Measurements from ENCODE around the gene MAPKAP1. TPM values are rescaled to one million over a fixed set of nuclear protein-coding genes. Genes with fewer than 3 reads are reported as not detected.

MAPKAP1 gene
- total and polyA plus RNA-seq, 9 of the 15 experiments (the other 6 are each of a cell fraction or from before 2014, with no cell fraction given), result 2.6 to 82.1 (median 61.1) TPM

DNA sequence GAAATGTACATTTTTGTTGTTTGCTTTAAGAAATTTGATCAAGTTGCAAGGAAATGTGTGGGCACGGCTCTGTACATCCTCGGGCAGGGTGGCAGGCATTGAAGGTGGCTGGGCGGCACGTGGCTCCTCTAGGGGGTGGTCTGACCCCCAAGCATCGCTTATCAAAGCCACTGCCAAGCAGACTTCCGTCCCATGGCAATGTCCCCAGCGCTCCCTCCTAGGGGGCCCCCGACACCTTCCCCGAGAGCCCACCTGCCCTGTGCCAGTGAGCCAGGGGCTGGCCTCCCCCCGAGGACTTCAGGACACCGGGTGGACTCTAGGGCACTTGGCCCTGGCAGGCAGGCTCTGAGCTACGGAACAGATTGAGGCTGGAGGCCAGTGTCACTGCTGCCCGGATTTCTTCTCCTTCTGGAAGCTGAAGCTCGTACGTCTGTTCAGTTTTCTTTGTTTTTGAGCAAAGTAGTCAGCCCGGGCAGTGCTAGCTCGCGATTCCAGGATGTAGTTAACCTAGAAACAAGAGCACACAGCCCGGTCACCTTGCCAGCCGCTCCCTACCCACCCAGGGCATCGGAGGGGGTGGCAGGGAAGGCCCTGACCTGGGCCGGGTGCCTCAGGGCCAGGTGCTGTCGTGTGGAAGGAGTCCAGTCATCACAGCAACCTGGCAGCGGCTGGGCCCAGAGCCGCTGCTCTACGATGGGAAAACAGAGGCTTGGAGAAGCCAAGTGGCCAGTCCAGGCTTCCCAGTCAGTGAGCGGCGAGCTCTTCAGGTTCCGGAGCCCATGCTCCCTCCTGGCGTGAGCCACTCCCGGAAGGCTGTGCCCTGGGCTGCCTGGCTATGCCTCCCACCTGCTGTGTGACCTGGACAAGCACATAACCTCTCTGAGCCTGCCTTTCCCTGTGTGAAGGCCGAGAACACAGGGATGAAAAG, 268.2 kb downstream of the MAPKAP1 start:
- WGBS (ENCODE audit: insufficient coverage, low coverage, missing lambda C conversion rate), result 90% methylated on average over 21 of the region's 32 CpGs
- no peak overlapping the region for H3K27ac ChIP-seq (ENCODE audit: extremely low read depth, low read depth, low read length)
- 0 out of 2 replicates have a peak, but pooled peaks have one; percentile 20 for TF ChIP-seq POLR2G (IDR thresholded peaks at IDR 0.05; ENCODE audit: low read depth, low read length)
- TF ChIP-seq DPF2 (IDR thresholded peaks at IDR 0.05), result no peak
- no peak for TF ChIP-seq SIX5 (IDR thresholded peaks at IDR 0.05; ENCODE audit: borderline replicate concordance in 1 of 2, insufficient read depth in 1 of 2, low read depth in 1 of 2, low read length in 2 of 2)
- H4K20me1 ChIP-seq (replicated peaks; ENCODE audit: control insufficient read depth, insufficient read depth, low read length), result no peaks in the 10 kb centered on the region; the same call in 1 of the 2 replicates
- H3K4me1 ChIP-seq (replicated peaks in 1 of 2; ENCODE audit: control insufficient read depth in 2 of 2, insufficient read depth in 2 of 2, low read length in 2 of 2), result peaks cover 3 to 34% of the 10 kb centered on the region in 2 experiments; a peak in 3 of 5 replicates
- BruUV-seq (replicated peaks), result TSS peak; percentile 57
- no peak overlapping the region for H2AFZ ChIP-seq (ENCODE audit: low read depth, low read length)
- no peak overlapping the region for H3K4me2 ChIP-seq (ENCODE audit: insufficient read depth, low read length)
- POLR2A ChIA-PET, result interaction anchor here (0.7 to 3.4 kb wide), 3 partner anchors 9 to 656 kb away, joined by 3 to 9 read pairs (median 3); no protein-coding TSS in a partner anchor
- no peaks in the 10 kb centered on the region for H3K9me1 ChIP-seq (ENCODE audit: control insufficient read depth, insufficient read depth, low read length)
- H3K79me2 ChIP-seq (ENCODE audit: control insufficient read depth, insufficient read depth, low read length), result no peaks in the 10 kb centered on the region
- intact Hi-C loops (cut with micrococcal nuclease), result no loop called here
- no peaks in the 10 kb centered on the region for H3K27me3 ChIP-seq (ENCODE audit: control insufficient read depth in 2 of 2, insufficient read depth in 2 of 2, low read length in 2 of 2)
- peaks cover 5% of the 10 kb centered on the region; the same call in 1 of the 3 replicates for H3K36me3 ChIP-seq (ENCODE audit: control insufficient read depth, insufficient read depth, low read length)
- peak overlapping the region in 1 of 2 experiments; percentile 50; a peak in 1 of 4 replicates for H3K9ac ChIP-seq (ENCODE audit: insufficient read depth in 1 of 2, low read depth in 2 of 2, low read length in 2 of 2)
- DNase-seq (ENCODE audit: extremely low read depth in 1 of 4, low spot score in 3 of 4), result no peak
- no peak for ATAC-seq
- FAIRE-seq, result no peak
- H3K4me3 ChIP-seq, result no peak overlapping the region
- no peaks in the 10 kb centered on the region for H3K9me3 ChIP-seq (replicated peaks; ENCODE audit: control insufficient read depth, insufficient read depth, low read depth, low read length)
- in situ Hi-C loops (cut with MboI), result loop anchor here (10.0 kb wide), 1 partner anchor 196 kb away; no protein-coding TSS in a partner anchor
- CTCF ChIA-PET (ENCODE audit: low intra/inter-chr PET ratio), result no interaction called here

Measured in K562 (cell line).